ENCODE data around the gene SLC35B2.

Gene SLC35B2

DNA sequence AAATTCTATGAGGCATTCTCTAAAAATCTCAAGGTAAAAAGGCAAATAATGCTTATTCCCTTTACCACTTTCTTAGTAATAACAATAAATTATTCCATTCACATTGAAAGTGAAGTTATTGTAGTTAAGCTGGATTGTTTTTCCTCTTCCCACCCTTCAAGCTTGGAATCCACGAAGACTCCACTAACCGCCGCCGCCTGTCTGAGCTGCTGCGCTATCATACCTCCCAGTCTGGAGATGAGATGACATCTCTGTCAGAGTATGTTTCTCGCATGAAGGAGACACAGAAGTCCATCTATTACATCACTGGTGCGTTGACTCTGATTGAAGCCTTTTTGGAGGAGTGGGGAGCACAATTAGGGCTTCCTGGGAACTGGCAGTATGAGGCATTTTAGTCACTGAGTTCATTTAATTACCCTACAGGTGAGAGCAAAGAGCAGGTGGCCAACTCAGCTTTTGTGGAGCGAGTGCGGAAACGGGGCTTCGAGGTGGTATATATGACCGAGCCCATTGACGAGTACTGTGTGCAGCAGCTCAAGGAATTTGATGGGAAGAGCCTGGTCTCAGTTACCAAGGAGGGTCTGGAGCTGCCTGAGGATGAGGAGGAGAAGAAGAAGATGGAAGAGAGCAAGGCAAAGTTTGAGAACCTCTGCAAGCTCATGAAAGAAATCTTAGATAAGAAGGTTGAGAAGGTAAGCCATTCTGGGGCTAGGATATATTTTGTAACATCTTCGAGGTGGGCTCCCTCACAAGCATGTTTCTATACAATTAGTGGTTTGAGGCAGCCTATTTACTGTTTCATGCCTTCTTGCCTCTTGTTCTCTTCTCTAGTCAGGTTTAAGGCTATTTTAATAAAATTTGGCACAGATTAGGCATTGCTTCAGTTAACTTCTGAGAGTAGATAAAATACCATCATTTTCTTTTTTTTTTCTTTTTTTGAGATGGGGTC, 5.5 kb downstream of the SLC35B2 start:
- DNase-seq: no peak

- DNase-seq: no peak
These were observed 6.6 kb downstream of the SLC35B2 start for GRCh38 chr6:44250718-44251123.

GRCh38 chr6:44250067-44250717, 7.1 kb downstream of the SLC35B2 start:
- DNase-seq: no peak

GRCh38 chr6:44249082-44249748, 8.1 kb downstream of the SLC35B2 start:
- DNase-seq: no peak

DNA sequence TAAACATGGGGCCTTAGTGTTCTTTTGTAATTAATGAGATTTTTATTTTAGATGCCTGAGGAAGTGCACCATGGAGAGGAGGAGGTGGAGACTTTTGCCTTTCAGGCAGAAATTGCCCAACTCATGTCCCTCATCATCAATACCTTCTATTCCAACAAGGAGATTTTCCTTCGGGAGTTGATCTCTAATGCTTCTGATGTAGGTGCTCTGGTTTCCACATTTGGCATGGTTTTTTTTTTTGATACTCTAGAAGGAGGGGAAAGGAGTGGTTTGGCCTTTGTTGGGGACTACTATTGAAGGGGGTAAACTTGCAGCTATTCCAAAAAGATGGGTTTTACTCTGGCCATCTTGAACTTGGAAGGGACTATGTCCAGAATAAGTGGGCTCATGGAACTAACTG, 8.7 kb downstream of the SLC35B2 start:
- DNase-seq: no peak

DNA sequence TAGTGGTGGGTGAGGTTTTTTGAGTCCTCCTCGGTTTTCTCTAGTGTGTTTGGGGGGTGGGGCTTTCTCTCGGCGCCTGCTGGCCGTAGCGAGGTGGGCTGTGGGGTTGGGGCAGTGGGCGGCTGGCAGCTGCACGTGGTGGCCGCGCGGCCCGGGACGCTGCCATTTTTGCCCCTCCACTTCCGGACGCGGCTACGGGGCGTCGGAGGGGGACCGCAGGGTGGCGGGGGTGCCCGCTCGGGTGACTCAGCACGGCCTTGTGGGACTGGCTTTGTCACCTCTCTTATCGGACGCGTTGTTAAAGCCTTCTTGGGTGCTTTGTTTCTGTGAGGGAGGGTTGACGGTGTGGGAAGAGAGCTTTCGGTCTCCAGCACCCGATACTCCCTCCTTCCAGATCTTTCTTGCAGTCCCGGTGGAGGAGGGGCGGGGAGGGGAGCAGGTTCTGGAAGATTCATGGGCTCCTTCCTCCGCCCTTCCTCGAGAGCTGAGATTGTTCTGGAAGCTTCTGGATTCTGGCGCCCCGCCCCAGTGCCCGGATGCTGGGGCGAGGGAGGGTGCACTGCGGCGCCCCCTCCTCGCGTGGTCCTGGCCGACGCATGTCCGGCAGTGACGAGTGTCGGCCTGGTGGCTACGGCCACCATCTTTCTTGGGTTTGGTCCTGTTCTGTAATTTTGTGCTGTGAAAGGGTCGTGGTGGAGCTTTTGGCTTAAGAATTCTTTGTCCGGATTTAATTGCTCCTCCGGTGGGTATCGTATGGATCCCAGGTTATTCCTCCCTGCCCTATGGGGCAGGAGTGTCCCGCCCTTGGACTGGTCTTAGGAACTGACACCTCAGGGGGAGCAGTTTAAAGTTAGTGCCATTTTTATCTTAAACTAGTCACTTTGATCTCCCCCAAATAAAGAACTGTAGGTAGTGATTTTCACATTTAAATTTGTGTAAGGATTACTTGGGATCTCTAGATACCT, 9.7 kb downstream of the SLC35B2 start:
- peak; percentile 50 for DNase-seq

DNA sequence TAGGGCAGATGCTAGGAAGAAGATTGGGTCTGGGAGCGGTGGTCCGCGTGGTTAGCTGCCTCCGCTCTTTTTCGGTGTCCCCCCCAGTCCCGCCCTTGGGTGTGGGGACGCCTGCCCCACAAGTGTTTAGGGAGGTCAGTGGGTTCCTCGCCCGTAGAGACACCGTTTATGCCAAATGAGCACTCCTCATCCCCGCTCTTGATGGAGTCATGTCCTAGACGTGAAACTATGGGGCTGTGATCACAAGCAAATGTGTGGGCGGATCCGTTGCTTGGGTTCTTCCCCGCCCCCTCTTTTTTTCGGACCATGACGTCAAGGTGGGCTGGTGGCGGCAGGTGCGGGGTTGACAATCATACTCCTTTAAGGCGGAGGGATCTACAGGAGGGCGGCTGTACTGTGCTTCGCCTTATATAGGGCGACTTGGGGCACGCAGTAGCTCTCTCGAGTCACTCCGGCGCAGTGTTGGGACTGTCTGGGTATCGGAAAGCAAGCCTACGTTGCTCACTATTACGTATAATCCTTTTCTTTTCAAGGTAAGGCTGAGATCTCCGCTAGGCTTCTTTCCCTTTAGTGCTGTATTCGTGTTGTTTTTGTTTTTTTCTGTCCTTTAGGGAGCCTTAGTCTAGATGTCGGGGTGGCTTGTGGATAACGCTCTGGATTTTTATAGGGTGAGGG, 10.5 kb downstream of the SLC35B2 start, which contains the start of gene HSP90AB1:
Gene HSP90AB1, plus strand, starts transcription at position 439 of the 675 bp plus-strand sequence. CDS start 1,529 bp downstream, outside the sequence.
- peak; percentile 98 for DNase-seq

- DNase-seq: peak; percentile 92
These were observed 11.2 kb downstream of the SLC35B2 start for GRCh38 chr6:44245912-44246662.

DNA sequence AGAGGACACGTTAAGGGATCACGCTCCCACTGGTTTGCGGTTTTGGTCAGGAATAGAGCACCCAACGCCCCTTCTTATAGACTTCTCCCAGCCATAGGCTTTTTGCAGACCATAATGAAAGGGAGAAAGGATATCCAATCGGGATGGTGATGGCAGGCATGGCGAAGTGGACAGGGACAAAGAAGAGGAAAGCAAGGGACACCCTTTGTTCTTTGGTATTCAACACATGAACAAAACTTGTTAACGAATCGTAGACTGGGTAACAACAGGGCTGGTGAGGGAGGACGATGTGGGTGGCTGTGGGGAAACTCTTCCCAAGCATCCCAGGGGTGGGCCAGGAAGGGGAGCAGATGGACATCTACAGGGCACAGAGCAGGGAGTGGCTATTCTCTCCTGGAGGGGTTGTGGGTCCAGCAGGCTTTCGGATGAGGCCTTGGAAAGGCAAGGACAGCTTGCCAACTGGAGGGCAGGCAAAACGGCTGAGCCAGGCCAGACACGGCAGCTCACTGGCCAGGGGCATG, 11.9 kb downstream of the SLC35B2 start:
- no peak for DNase-seq

- no peak for DNase-seq
These were observed 14.0 kb downstream of the SLC35B2 start for GRCh38 chr6:44243345-44243744.

DNA sequence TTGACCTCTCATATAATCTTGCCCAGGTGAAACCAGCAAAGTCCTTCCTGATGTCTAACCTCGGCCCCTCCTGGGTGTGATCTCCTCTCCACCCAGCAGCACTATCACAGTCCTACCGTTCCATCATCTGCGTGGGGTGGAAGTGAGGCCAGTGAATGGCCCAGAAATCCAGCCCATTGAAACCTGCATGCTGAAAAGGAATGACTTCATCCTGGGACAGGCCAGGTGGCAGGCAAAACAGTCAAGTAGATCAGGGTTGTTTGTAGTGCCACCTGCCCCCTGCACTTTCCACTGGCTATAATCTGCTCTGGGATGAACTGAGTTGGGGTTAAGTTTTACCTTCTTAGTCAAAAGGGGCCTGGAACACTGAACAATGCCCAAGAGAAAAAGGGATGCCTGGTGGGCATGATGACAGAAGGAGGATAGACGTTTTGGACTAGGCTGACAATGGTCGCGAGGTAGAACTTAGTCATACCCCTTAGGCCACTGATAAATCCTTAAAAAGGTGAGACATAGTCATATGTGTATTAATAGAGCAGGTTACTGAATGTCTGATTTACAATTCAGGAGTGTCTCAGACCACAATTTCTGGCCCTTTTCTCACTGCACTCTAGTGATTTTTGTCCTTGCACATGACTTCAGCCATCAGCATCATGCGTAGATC, 18.5 kb downstream of the SLC35B2 start:
- no peak for DNase-seq

DNA sequence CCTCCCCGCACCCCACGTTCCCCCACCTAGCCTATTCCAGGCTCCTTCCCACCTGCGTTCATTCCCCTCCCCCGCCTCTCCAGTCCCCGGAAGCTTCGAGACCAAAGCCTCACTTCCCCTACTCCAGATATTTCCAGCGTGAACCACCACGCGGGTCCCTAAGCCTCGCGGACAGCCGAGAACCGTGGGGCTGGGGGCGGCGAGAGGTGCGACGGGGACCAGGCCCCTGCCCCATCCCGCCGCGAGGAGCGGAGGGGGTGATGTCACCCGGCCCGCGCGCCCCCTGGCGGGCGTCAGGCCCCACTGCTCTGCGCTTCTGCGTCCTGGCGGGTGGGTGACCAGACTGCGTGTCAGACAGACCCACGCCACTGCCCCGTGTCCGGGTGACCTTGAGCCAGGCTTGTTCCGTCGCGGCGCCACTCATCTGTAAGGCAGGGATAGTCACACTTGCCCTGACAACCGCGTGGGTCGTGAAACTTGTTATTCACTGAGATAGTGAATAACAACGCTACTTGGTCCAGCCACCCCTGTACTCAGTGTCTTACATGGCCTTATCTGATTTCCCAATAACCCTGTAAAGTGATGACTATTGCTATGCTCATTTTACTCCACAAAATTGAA, 19.4 kb downstream of the SLC35B2 start:
- DNase-seq: peak; percentile 75

DNA sequence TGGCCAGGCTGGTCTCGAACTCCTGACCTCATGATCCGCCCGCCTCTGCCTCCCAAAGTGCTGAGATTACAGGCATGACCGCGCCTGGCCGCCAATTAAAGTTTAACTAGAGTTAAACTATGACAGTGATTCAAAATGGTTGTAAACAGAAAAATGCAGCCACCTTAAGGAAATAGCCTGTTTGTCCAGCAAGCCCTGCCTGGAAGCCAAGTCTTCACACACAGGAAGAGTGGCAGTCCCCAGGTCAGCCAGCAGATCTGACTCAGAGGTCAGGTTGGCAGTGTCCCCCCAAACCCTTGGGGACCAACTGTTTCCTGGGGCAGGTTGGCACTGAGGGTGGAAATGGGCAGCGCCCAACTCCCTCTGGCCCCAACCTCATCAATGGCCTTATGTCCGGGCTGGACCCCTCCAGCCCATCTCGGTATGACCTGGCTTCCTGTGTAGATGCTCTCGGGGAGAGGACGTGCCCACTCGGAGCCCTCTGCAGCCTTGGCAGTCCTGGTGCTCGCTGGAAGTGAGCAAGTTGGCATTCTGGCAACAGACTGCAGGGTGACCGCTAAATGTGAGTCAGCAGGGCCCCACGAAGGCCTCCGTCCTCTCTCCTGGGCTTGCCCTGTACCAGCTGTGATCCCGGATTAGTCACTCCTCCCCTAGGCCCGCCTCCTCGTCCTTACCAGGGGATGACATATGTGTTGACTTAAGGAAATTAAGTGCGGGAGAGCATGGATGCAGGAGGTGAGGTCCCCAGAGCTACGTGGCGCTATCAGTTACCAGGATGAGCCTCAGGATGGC, 20.1 kb downstream of the SLC35B2 start:
- DNase-seq: peak; percentile 89

DNA sequence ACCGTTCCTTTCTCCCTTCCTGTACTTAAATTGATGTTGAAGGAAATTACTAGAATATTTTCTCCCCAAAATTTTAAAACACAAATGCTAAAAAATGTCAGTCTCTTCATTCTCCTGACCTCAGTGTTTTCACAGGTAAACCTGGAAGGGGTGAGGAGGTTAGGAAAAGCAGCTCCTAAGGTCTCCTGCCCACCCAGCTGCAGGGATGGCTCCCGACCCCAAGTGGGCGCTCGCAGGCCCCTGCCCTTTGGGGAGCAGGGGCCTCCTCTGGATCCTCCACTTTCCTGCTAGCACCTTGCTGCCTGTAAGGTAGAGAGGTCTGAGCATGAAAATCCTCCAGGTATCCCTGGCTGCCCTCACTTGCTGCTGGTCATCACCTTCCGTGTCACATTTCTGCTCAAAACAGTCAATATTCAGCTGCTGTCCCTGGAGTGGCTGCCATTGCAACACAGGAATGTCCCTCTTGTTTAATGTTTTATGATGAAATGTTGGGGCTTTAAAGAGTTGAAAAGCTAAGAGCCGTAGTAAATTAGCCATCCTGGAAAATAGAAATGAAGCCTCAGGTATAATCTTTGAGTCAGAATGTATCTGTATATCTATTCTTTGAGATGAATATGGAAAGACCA, 21.3 kb downstream of the SLC35B2 start:
- no peak for DNase-seq

DNA sequence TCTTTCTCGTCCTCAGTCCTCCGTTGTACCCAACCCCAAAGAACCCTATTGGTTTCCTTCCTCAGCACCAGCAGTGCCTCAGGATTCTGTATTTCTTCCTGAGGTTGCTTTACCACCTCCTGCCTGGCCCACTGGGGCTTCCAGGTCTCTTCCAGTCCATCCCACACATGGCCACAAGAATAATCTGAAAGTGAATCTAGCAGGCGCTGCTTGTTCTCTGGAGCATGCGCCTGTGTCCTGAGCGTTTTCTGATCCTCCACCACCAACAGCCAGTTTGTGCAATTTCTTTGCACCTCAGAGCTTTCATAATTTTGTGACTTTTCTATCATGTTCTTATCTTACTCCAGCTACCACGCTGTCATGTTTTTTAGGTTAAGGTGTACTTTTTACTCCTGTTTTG, 22.1 kb downstream of the SLC35B2 start:
- DNase-seq: no peak

DNA sequence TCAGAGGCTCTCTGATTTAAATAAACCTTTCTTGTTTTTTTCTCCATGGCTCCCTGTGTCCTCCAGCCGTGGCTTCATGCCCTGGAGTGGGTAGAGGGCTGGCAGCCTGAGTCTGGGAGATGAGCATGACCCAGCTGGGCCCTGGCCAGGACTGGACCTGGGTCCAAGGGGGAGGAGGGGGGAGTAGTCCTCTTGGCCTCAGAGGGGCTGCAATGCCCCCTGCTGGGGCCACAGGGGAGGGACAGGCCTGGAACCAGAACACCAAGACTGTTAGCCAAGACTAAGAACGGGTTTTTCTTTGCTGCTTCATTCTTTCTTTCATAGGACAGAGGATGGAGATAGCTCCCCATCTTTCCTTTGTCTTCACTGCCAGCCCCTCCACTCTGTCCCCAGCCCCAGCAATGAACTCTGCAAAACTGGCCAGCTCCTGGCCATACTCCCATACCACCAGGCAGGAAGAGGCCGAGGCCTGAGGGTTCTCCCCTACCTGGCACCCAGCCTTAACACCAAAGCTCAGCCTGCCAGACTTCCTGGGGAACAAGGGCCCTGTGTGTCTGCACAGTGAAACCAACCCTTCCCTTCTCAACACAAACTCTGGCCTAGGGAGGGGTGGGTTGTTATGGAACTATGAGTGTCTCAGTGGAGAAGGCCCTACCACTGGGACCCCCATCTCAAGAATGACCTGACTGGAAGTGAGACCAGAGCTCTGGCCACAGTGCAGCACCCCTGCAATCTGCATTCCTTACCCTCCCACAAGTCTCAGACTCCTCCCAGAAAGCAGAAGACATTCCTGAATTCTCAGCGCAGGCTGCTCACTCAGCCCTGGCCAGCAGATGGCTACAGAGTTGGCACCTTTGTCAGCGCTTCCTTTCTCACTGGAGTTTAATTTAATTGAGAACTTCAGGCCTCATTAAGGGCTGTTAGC, 23.0 kb downstream of the SLC35B2 start:
- DNase-seq: no peak

DNA sequence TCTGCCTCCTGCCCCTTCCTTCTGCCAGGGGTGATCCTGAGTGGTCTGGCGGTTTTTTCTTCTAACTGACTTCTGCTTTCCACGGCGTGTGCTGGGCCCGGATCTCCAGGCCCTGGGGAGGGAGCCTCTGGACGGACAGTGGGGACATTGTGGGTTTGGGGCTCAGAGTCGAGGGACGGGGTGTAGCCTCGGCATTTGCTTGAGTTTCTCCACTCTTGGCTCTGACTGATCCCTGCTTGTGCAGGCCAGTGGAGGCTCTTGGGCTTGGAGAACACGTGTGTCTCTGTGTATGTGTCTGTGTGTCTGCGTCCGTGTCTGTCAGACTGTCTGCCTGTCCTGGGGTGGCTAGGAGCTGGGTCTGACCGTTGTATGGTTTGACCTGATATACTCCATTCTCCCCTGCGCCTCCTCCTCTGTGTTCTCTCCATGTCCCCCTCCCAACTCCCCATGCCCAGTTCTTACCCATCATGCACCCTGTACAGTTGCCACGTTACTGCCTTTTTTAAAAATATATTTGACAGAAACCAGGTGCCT, 23.7 kb downstream of the SLC35B2 start:
- no peak for DNase-seq
